Measurements from ENCODE around the gene PCSK5.
"Not testable (repeated sequence)": the region's sequence is repeated elsewhere in the genome, so short reads cannot be mapped to it uniquely, and the experiment has no call there.

The PCSK5 gene

DNA sequence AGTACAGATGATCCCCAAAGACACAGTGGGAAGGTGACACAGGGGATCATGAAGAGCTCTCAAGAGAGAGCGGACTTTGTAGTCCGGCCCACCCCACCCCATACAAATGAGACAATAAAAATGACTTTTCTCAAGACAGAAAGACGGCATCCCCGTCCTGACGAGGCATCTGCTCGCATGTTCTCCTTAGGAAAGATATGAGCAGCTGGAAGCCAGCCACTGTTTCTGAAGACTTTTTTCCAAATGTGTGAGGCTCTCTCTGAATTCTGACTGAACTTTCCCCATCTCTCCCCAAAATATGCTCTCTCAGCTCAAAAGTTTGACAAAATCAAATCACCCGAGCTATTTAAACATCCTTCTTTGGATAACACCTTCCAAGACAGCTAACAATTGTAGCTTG is 398.6 kb downstream of the PCSK5 start:
- DNase-seq: no peak

DNA sequence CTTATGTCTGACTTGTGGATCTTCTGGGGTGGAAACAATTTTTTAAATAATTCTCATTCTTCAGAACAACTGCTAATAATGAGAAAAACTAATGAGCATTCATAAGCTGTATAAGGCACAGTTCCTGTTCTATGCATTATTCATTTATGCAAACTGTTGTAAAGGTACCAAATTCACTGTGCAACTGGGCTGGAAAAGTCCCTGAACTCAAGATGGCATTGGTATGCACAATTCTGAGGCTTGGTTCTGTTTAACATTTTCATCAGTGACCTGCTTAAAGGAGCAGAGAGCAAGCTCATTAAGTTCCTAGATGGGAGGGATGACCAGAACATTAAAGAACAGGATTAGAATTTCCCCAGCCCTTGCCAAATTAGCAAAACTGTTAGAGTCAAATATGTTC is 399.2 kb downstream of the PCSK5 start:
- no peak for DNase-seq

- no peak for DNase-seq
Observed at GRCh38 chr9:76290555-76290954, 400.1 kb downstream of the PCSK5 start.

DNA sequence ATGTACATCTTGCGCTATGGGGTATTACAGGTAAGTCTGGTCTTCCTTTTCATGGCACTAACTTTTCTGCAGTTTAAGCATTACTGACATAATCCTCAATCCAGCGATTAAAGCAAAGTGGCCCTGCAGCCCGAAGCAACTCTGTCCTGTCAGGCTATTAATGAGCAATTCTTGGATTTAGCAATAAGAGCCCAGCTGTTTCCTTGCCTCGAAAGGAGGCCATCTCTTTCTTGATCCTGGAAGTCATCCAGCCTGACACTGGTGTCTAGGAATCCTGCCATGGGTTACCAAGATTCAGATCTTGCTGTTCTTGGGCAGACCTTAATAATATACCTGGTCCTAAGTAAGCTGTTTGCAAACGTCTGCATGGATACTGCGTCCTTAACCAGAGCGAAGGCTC is 401.8 kb downstream of the PCSK5 start:
- DNase-seq: no peak

DNA sequence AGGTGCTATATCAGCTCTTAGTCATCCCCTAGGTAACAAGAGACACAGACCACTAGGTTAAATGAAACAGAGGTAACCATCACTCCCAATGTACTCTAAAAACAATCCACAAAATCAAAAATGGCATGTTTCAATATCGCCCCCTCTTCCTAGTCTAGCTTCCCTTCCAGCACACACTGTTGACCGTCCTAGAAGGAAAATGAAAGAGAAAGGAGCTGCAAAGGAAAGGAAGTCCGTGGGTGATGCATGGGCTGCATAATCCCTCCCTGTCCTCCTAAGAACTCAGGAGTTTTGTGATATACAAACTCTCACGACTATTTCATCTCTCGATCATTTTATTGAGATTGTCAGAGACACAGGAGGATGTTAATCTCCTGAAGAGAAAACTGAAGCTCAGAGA is 402.2 kb downstream of the PCSK5 start:
- DNase-seq: no peak

GRCh38 chr9:76294301-76294700 is 403.8 kb downstream of the PCSK5 start:
- no peak for DNase-seq

- no peak for DNase-seq
Observed at GRCh38 chr9:76296561-76297310, 406.3 kb downstream of the PCSK5 start.

- DNase-seq: no peak
Observed at GRCh38 chr9:76297721-76298239, 407.3 kb downstream of the PCSK5 start.

- no peak for DNase-seq
Observed at GRCh38 chr9:76298521-76299144, 408.2 kb downstream of the PCSK5 start.

GRCh38 chr9:76302543-76302942 is 412.1 kb downstream of the PCSK5 start:
- no peak for DNase-seq

- DNase-seq: peak; percentile 28
Observed at GRCh38 chr9:76302947-76303550, 412.6 kb downstream of the PCSK5 start.

DNA sequence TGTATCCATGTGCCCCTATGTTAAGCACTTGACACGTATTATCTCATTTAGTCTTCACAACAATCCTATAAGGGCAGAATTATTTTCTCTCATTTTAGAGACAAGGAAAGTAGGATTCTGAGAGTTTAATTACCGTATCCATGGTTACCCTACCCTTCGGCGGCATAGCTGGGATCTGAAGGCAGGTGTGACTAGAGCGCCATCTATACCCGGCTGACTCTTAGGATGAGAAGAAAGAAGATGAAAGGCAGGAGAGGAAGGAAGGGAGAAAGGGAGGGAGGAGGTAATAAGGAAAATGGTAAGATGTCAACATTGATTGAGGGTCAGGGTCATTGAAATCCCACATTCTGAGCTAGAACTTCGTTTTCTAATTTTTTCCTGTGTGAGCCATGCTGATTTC is 416.6 kb downstream of the PCSK5 start:
- DNase-seq: not testable (repeated sequence)

DNA sequence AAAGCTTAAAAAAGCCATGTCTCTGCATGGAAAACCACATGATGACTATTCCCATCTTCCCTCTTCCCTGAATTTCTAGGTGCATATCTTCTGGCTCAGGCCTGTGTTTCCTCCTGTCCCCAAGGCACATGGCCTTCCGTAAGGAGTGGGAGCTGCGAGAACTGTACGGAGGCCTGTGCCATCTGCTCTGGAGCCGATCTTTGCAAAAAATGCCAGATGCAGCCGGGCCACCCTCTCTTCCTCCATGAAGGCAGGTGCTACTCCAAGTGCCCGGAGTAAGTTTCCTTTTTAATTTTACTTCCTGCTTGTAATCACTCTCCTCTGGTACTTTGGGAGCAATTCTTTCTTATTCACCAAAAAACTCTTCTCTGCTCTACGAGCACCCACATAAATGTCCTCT is 420.1 kb downstream of the PCSK5 start:
- DNase-seq: no peak

DNA sequence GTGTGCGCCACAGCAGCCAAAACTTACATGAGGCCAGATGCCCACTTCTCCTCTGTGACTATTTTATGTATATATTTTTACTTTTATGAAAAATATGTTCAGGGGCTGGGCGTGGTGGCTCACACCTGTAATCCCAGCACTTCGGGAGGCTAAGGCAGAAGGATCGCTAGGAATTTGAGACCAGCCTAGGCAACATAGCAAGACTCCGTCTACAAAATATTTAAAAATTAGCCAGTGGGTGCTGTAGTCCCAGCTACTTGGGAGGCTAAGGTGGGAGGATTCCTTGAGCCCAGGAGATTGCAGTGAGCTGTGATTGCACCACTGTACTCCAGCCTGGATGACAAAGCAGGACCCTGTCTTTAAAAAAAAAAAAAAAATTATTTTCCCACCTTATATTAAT is 420.5 kb downstream of the PCSK5 start:
- no peak for DNase-seq

DNA sequence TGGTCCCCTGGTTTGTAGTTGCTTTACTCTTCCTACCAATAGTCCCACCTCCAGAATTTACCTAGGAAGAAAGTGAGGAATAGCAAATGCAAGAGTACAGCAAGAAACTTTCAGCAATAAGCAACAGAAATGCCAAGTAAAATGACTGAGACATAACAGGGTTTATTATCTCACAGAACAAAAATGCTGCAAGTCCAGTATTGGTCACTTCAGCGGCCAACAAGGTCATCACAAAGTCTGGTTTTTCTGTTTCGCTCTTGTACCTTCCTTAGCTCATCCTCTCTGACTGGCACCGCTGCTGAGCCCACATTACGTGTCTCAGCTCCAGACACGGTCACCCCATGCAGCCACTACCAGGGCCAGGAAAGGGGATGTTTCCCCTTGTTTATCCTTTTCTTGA is 421.1 kb downstream of the PCSK5 start:
- no peak for DNase-seq

GRCh38 chr9:76313771-76314170 is 423.3 kb downstream of the PCSK5 start:
- DNase-seq: no peak

GRCh38 chr9:76314321-76314720 is 423.8 kb downstream of the PCSK5 start:
- no peak for DNase-seq

DNA sequence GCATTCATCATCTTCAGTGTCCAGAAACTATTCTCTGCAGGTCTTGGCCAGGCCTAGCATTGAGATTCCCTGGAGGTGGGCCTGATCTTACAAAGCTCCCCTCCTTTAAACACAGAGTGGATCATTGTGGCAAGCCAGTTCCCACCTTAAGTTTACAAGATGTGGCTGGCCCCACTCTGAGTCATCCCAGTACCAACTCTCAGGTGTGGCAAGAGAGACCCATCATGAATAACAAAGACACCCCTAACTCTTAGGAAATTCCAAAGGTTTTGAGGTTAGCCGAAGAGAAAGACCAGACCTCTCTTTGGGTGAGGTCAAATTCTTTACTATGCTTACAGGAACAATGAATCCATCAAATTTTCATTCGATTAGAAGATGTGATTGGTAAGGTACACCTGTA is 425.6 kb downstream of the PCSK5 start:
- DNase-seq: no peak

GRCh38 chr9:76319466-76319865 is 429.0 kb downstream of the PCSK5 start:
- DNase-seq: not testable (repeated sequence)

- no peak for DNase-seq
Observed at GRCh38 chr9:76321195-76321828, 430.8 kb downstream of the PCSK5 start.

GRCh38 chr9:76322810-76323209 is 432.3 kb downstream of the PCSK5 start:
- DNase-seq: no peak

DNA sequence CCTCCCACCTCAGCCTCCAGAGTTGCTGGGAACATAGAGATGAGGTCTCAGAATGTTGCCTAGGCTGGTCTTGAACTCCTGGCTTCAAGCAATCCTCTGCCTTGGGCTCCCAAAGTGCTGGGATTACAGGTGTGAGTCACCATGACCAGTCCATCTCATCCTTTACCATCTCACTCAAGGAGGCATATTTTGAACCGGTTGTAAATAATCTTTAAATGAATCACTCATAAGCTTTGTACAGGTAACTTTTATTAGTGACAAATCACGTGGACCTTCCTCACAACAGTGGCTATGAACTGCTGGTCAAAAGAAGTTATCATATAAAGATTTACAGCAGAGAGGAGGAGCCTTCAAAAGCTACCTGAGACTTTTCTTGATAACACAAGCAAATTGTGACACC is 433.0 kb downstream of the PCSK5 start:
- no peak for DNase-seq

DNA sequence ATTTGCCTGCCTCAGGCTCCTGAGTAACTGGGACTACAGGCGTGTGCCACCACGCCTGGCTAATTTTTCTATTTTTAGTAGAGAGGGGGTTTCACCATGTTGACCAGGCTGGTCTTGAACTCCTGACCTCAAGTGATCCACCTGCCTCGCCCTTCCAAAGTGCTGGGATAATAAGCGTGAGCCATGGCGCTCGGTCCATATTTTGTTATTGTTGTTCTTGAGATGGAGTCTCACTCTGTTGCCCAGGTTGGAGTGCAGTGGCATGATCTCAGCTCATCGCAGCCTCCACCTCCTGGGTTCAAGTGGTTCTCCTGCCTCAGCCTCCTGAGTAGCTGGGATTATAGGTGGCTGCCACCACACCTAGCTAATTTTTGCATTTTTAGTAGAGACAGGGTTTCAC is 433.6 kb downstream of the PCSK5 start:
- not testable (repeated sequence) for DNase-seq

GRCh38 chr9:76330034-76330433 is 439.6 kb downstream of the PCSK5 start:
- DNase-seq: no peak

Data from NCI-H1092 (cell line).